Fibroblast of lung (primary cell): Measurements from ENCODE around the gene CNPY4. TPM values are rescaled to one million over a fixed set of nuclear protein-coding genes. Genes with fewer than 3 reads are reported as not detected.

Experiments
- DNase-seq, 2 donors: peaks; one replicate each; pipeline versions ENCODE4 v3.0.0 to v3.0.0-alpha.2; 2010; ENCODE audit warnings: low read depth in 2 of 2
- H2AFZ ChIP-seq: 2 replicates; pipeline ENCODE4 v1.5.1; 2012; ENCODE audit warnings: low read length, control low read depth, inconsistent platforms
- H3K27ac ChIP-seq: 2 replicates; pipeline ENCODE4 v1.5.1; 2011; ENCODE audit warnings: low read length, control low read depth; ENCODE audit not compliant: insufficient read depth
- H3K27me3 ChIP-seq: 2 replicates; pipeline ENCODE4 v1.5.1; 2011; ENCODE audit warnings: mild to moderate bottlenecking, low read length; ENCODE audit not compliant: control insufficient read depth, insufficient read depth
- H3K36me3 ChIP-seq: 2 replicates; pipeline ENCODE4 v1.5.1; 2011; ENCODE audit warnings: low read length; ENCODE audit not compliant: control insufficient read depth, insufficient read depth
- H3K4me1 ChIP-seq: 2 replicates; pipeline ENCODE4 v1.5.1; 2011; ENCODE audit warnings: low read length; ENCODE audit not compliant: control insufficient read depth, insufficient read depth; ENCODE audit errors: extremely low read depth
- H3K4me2 ChIP-seq: 2 replicates; pipeline ENCODE4 v1.5.1; 2011; ENCODE audit warnings: low read length, control low read depth; ENCODE audit not compliant: insufficient read depth; ENCODE audit errors: extremely low read depth
- H3K4me3 ChIP-seq, 4 experiments: fragments of 200-600 bp in 1 of 4; sonication (generic) in 1 of 4; replicated peaks in 1 of 4; 2 replicates each; pipeline ENCODE4 v1.5.1; 2011 to 2016; ENCODE audit warnings: low read length in 4 of 4, low read depth in 3 of 4, mild to moderate bottlenecking in 3 of 4, control low read depth in 2 of 4, inconsistent platforms in 1 of 4, mixed read lengths in 1 of 4; ENCODE audit not compliant: insufficient read depth in 1 of 4; ENCODE audit errors: control extremely low read depth in 1 of 4
- H3K79me2 ChIP-seq: 2 replicates; pipeline ENCODE4 v1.5.1; 2012; ENCODE audit warnings: mild to moderate bottlenecking, low read length, inconsistent platforms; ENCODE audit not compliant: control insufficient read depth, insufficient read depth
- H3K9ac ChIP-seq: 2 replicates; pipeline ENCODE4 v1.5.1; 2011; ENCODE audit warnings: mild to moderate bottlenecking, low read length, control low read depth; ENCODE audit not compliant: insufficient read depth
- H3K9me3 ChIP-seq: 2 replicates; pipeline ENCODE4 v1.5.1; 2012; ENCODE audit warnings: low read depth, low read length; ENCODE audit not compliant: control insufficient read depth, insufficient read depth
- H4K20me1 ChIP-seq: 2 replicates; pipeline ENCODE4 v1.5.1; 2011; ENCODE audit warnings: low read length; ENCODE audit not compliant: control insufficient read depth, insufficient read depth; ENCODE audit errors: extremely low read depth
- CTCF ChIP-seq, 2 donors: IDR thresholded peaks in 1 of 2; conservative IDR thresholded peaks in 1 of 2; 1 replicate in 1 of 2; 2 replicates in 1 of 2; pipeline ENCODE4 v1.5.1; 2011 to 2012; ENCODE audit warnings: low read length in 2 of 2, control low read depth in 1 of 2, inconsistent platforms in 1 of 2, low read depth in 1 of 2, mild to moderate bottlenecking in 1 of 2
- EZH2 ChIP-seq: IDR thresholded peaks from 2 replicates; pipeline ENCODE4 v1.5.1; 2012; ENCODE audit warnings: low read length, control low read depth, mild to moderate bottlenecking; ENCODE audit errors: missing control alignments
- polyA plus RNA-seq, 2 donors: library from polyadenylated mRNA; depleted of rRNA in 1 of 2; stranded (reverse) in 1 of 2; unstranded in 1 of 2; fragments of >200 nt; gene quantifications; 2 replicates each; pipeline ENCODE4 v1.2.1, GENCODE V29; 2011 to 2012; ENCODE audit warnings: missing spikeins in 1 of 2
- total RNA-seq: library from RNA; depleted of rRNA; stranded (reverse); fragments of >200 nt; gene quantifications from 2 replicates; pipeline ENCODE4 v1.2.1, GENCODE V29; 2014

CNPY4 gene
- total and polyA plus RNA-seq, 2 donors (not counting 1 experiment from before 2014, with no cell fraction given): 21.6 to 40.7 TPM

- H3K9me3 ChIP-seq: peaks cover 15% of the 10 kb centered on the region
- H3K4me2 ChIP-seq: no peak overlapping the region
- peaks cover 37% of the 10 kb centered on the region for H3K36me3 ChIP-seq
- H3K9ac ChIP-seq: no peak overlapping the region
- no peaks in the 10 kb centered on the region for H3K79me2 ChIP-seq
- no peaks in the 10 kb centered on the region for H4K20me1 ChIP-seq
- H2AFZ ChIP-seq: no peak overlapping the region
- H3K4me3 ChIP-seq: no peak overlapping the region
- TF ChIP-seq CTCF (conservative IDR thresholded peaks at IDR 0.05 in 1 of 2, IDR thresholded peaks at IDR 0.05 in 1 of 2; ENCODE audit: low read depth in 1 of 2, low read length in 2 of 2): no peak
- no peak for TF ChIP-seq EZH2
- no peaks in the 10 kb centered on the region for H3K4me1 ChIP-seq
- H3K27ac ChIP-seq: no peak overlapping the region
- H3K27me3 ChIP-seq: no peaks in the 10 kb centered on the region
- DNase-seq: no peak
These were observed 48.3 kb upstream of the CNPY4 start for GRCh38 chr7:100071018-100071723.

- peaks cover 43% of the 10 kb centered on the region for H3K36me3 ChIP-seq
- H3K27ac ChIP-seq: no peak overlapping the region
- no peak overlapping the region for H3K4me2 ChIP-seq
- peaks cover 8% of the 10 kb centered on the region for H3K79me2 ChIP-seq
- no peak overlapping the region for H3K9ac ChIP-seq
- H4K20me1 ChIP-seq: no peaks in the 10 kb centered on the region
- DNase-seq: no peak
- TF ChIP-seq CTCF (conservative IDR thresholded peaks at IDR 0.05 in 1 of 2, IDR thresholded peaks at IDR 0.05 in 1 of 2; ENCODE audit: low read depth in 1 of 2, low read length in 2 of 2): no peak
- no peak for TF ChIP-seq EZH2
- H3K27me3 ChIP-seq: no peaks in the 10 kb centered on the region
- peaks cover 15% of the 10 kb centered on the region for H3K9me3 ChIP-seq
- H2AFZ ChIP-seq: no peak overlapping the region
- H3K4me1 ChIP-seq: no peaks in the 10 kb centered on the region
- H3K4me3 ChIP-seq: no peak overlapping the region
These were observed 47.0 kb upstream of the CNPY4 start for GRCh38 chr7:100072462-100072861.

- no peak overlapping the region for H3K4me3 ChIP-seq
- peaks cover 46% of the 10 kb centered on the region for H3K36me3 ChIP-seq
- peaks cover 15% of the 10 kb centered on the region for H3K9me3 ChIP-seq
- no peak for DNase-seq
- no peak overlapping the region for H3K27ac ChIP-seq
- H3K9ac ChIP-seq: no peak overlapping the region
- H4K20me1 ChIP-seq: no peaks in the 10 kb centered on the region
- H3K79me2 ChIP-seq: peaks cover 27% of the 10 kb centered on the region
- H3K4me2 ChIP-seq: no peak overlapping the region
- H3K27me3 ChIP-seq: no peaks in the 10 kb centered on the region
- H2AFZ ChIP-seq: no peak overlapping the region
- no peak for TF ChIP-seq EZH2
- TF ChIP-seq CTCF (conservative IDR thresholded peaks at IDR 0.05 in 1 of 2, IDR thresholded peaks at IDR 0.05 in 1 of 2; ENCODE audit: low read depth in 1 of 2, low read length in 2 of 2): no peak
- H3K4me1 ChIP-seq: no peaks in the 10 kb centered on the region
These were observed 44.6 kb upstream of the CNPY4 start for GRCh38 chr7:100074841-100075240.
